SK-N-SH (cell line): Measurements from ENCODE around the gene CRIP1. TPM values are rescaled to one million over a fixed set of nuclear protein-coding genes. Genes with fewer than 3 reads are reported as not detected.

Experiments
- CTCF ChIA-PET: fragments of 300-600, 350-600 bp; formaldehyde crosslinking; extraction: SDS; loops from one replicate; lab custom pipeline; 2021; lab: Yijun Ruan, JAX
- POLR2A ChIA-PET: fragments of 350-600 bp; sonication (Branson Sonifier 250); formaldehyde crosslinking; extraction: SDS; loops from one replicate; lab custom pipeline; 2020; ENCODE audit warnings: antibody characterized with exemption, inconsistent platforms; lab: Yijun Ruan, JAX
- DNase-seq: peaks from one replicate; pipeline ENCODE4 v3.0.0; 2012
- H2AFZ ChIP-seq: fragments of 200-600 bp; sonication (generic); 2 replicates; pipeline ENCODE4 v1.8.1; 2016; ENCODE audit warnings: antibody characterized with exemption, mild to moderate bottlenecking, low read depth
- H3F3A ChIP-seq: fragments of 200-600 bp; sonication (generic); replicated peaks from 2 replicates; pipeline ENCODE3; 2016; ENCODE audit warnings: antibody characterized with exemption, mild to moderate bottlenecking; ENCODE audit not compliant: insufficient read depth
- H3K27ac ChIP-seq, 2 experiments: fragments of 200-500 bp in 1 of 2; fragments of 200-600 bp in 1 of 2; sonication (Bioruptor generic) in 1 of 2; sonication (generic), shearing (Covaris generic) in 1 of 2; 2 replicates each; pipeline versions ENCODE4 v1.5.1 to v1.6.1; 2014 to 2016; ENCODE audit warnings: low read depth in 2 of 2, inconsistent platforms in 1 of 2, low read length in 1 of 2, mild to moderate bottlenecking in 1 of 2, mixed read lengths in 1 of 2
- H3K27me3 ChIP-seq: fragments of 200-600 bp; sonication (generic), shearing (Covaris generic); 2 replicates; pipeline ENCODE4 v1.6.1; 2016; ENCODE audit warnings: mixed run types; ENCODE audit not compliant: insufficient read depth
- H3K36me3 ChIP-seq, 2 experiments: fragments of 200-500 bp in 1 of 2; fragments of 200-600 bp in 1 of 2; sonication (Bioruptor generic) in 1 of 2; sonication (generic) in 1 of 2; replicated peaks in 1 of 2; 2 replicates each; pipeline versions ENCODE3 to v1.5.1; 2014 to 2016; ENCODE audit warnings: low read length in 1 of 2, mild to moderate bottlenecking in 1 of 2; ENCODE audit not compliant: insufficient read depth in 2 of 2, control insufficient read depth in 1 of 2
- H3K4me1 ChIP-seq, 2 experiments: fragments of 200-500 bp in 1 of 2; fragments of 200-600 bp in 1 of 2; sonication (Bioruptor generic) in 1 of 2; sonication (generic), shearing (Covaris generic) in 1 of 2; 2 replicates each; pipeline versions ENCODE4 v1.5.1 to v1.6.1; 2014 to 2016; ENCODE audit warnings: low read depth in 1 of 2, low read length in 1 of 2, mixed run types in 1 of 2; ENCODE audit not compliant: insufficient read depth in 2 of 2, control insufficient read depth in 1 of 2
- H3K4me2 ChIP-seq: fragments of 200-600 bp; sonication (generic), shearing (Covaris generic); 2 replicates; pipeline ENCODE4 v1.6.1; 2017; ENCODE audit warnings: mixed run types
- H3K4me3 ChIP-seq, 2 experiments: fragments of 200-500 bp in 1 of 2; fragments of 200-600 bp in 1 of 2; sonication (Bioruptor generic) in 1 of 2; sonication (generic), shearing (Covaris generic) in 1 of 2; 2 replicates each; pipeline versions ENCODE4 v1.5.1 to v1.8.1; 2014 to 2016; ENCODE audit warnings: low read depth in 2 of 2, inconsistent platforms in 1 of 2, low read length in 1 of 2, mild to moderate bottlenecking in 1 of 2, mixed read lengths in 1 of 2, moderate library complexity in 1 of 2
- H3K79me2 ChIP-seq: fragments of 200-600 bp; sonication (generic); 2 replicates; pipeline ENCODE4 v1.8.1; 2017; ENCODE audit warnings: mild to moderate bottlenecking; ENCODE audit not compliant: insufficient read depth
- H3K9ac ChIP-seq: fragments of 200-600 bp; sonication (generic); 2 replicates; pipeline ENCODE4 v1.6.1; 2017; ENCODE audit warnings: mixed run types
- H3K9me2 ChIP-seq: fragments of 200-600 bp; sonication (generic); 2 replicates; pipeline ENCODE4 v1.6.1; 2017; ENCODE audit warnings: mixed run types
- H3K9me3 ChIP-seq: fragments of 200-600 bp; sonication (generic); 2 replicates; pipeline ENCODE4 v1.6.1; 2017; ENCODE audit warnings: mixed run types, mild to moderate bottlenecking, moderate library complexity
- H4K20me1 ChIP-seq: fragments of 200-600 bp; sonication (generic); 2 replicates; pipeline ENCODE4 v1.6.1; 2017; ENCODE audit warnings: mild to moderate bottlenecking, mixed run types; ENCODE audit not compliant: insufficient read depth
- EP300 ChIP-seq, 2 experiments: IDR thresholded peaks; 2 replicates each; pipeline versions ENCODE4 v1.4.0 to v1.6.1; 2012; ENCODE audit warnings: borderline replicate concordance in 1 of 2, low read depth in 1 of 2, low read length in 1 of 2
- EZH2phosphoT487 ChIP-seq: fragments of 200-600 bp; sonication (generic); IDR thresholded peaks from 2 replicates; pipeline ENCODE4 v1.6.1; 2017; ENCODE audit warnings: low read depth, mixed run types, mild to moderate bottlenecking, antibody characterized with exemption, moderate library complexity, borderline replicate concordance
- FOSL2 ChIP-seq: IDR thresholded peaks from 2 replicates; pipeline ENCODE4 v1.4.0; 2012; ENCODE audit warnings: low read depth, mild to moderate bottlenecking, moderate library complexity, borderline replicate concordance
- GABPA ChIP-seq: IDR thresholded peaks from 2 replicates; pipeline ENCODE4 v1.4.0; 2012; ENCODE audit warnings: low read depth, mild to moderate bottlenecking
- GATA2 ChIP-seq: sonication (generic); formaldehyde crosslinking; IDR thresholded peaks from 2 replicates; pipeline ENCODE4 v1.5.0; 2020; ENCODE audit warnings: mild to moderate bottlenecking, missing genetic modification reagents
- NFIC ChIP-seq: IDR thresholded peaks from 2 replicates; pipeline ENCODE4 v1.4.0; 2012; ENCODE audit warnings: borderline replicate concordance
- NRF1 ChIP-seq: IDR thresholded peaks from 2 replicates; pipeline ENCODE4 v1.6.1; 2012; ENCODE audit warnings: low read depth, mild to moderate bottlenecking, low read length
- POLR2AphosphoS5 ChIP-seq: IDR thresholded peaks from 2 replicates; pipeline ENCODE4 v1.6.1; 2012; ENCODE audit warnings: low read depth, low read length
- RAD21 ChIP-seq: IDR thresholded peaks from 2 replicates; pipeline ENCODE4 v1.6.1; 2012; ENCODE audit warnings: mild to moderate bottlenecking, low read length
- RFX5 ChIP-seq: IDR thresholded peaks from 2 replicates; pipeline ENCODE4 v1.6.1; 2012; ENCODE audit warnings: mild to moderate bottlenecking, improper control_type of control experiment, low read length
- TCF12 ChIP-seq: IDR thresholded peaks from 2 replicates; pipeline ENCODE4 v1.4.0; 2012
- TEAD4 ChIP-seq: IDR thresholded peaks from 2 replicates; pipeline ENCODE4 v1.4.0; 2012; ENCODE audit warnings: mild to moderate bottlenecking, borderline replicate concordance; ENCODE audit not compliant: insufficient read depth
- whole genome bisulfite sequencing: methylation state at CpG from one replicate; pipeline ENCODE4 v1.1.6; 2017; ENCODE audit warnings: low lambda C conversion rate; 5-methylcytosine and 5-hydroxymethylcytosine counted together
- polyA plus RNA-seq, 3 experiments: library from polyadenylated mRNA; depleted of rRNA; stranded (reverse); fragments of >200 nt; gene quantifications; 2 replicates each; pipeline ENCODE4 v1.2.3, GENCODE V29; 2012
- TF ChIP-seq, protein P1 (sequence below): IDR thresholded peaks from 2 replicates; pipeline ENCODE4; 2012
- TF ChIP-seq, protein P2 (sequence below): IDR thresholded peaks from 2 replicates; pipeline ENCODE4 v1.4.0; 2012; ENCODE audit warnings: low read depth
- TF ChIP-seq, protein P3 (sequence below): fragments of 200-600 bp; sonication (generic); IDR thresholded peaks from 2 replicates; pipeline ENCODE4 v1.6.1; 2017; ENCODE audit warnings: antibody characterized with exemption, mild to moderate bottlenecking, moderate library complexity
- TF ChIP-seq, protein P4 (sequence below): IDR thresholded peaks from 2 replicates; pipeline ENCODE4 v1.6.1; 2012; ENCODE audit warnings: mild to moderate bottlenecking, low read depth, low read length, moderate library complexity
- TF ChIP-seq, protein P5 (sequence below): IDR thresholded peaks from 2 replicates; pipeline ENCODE4 v1.4.0; 2012; ENCODE audit warnings: low read depth, borderline replicate concordance

The CRIP1 gene
- polyA plus RNA-seq, 1 of the 3 experiments (the other 2 are of a cell fraction), result 0.72 TPM

DNA sequence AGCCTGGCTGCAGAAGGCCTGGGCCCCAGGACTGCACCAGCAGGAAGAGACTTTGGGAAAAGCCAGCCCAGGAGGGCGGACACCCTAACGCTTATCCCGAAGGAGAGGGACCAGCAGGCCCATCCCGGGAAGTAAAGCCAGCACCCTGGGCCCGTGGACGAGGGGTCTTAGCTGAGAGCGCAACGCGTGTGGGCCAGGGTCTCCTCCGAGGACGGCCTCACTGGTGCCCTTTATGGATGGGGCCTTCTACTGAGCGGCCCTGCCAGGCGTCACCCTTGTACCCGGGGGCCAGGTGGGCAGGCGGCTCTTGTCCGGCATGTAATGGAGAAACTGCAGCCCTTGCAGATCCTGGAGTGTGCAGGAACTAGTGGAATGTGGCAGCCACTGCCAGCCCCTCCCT is 18.4 kb downstream of the CRIP1 start:
- no peak overlapping the region for H2AFZ ChIP-seq
- H3K4me2 ChIP-seq, result no peak overlapping the region
- CTCF ChIA-PET, result interaction anchor here (1.5 kb wide), 1 partner anchor 10 kb away, joined by 4 read pairs; no protein-coding TSS in a partner anchor
- WGBS, result 87% methylated on average over 3 of the region's 16 CpGs
- H3K27ac ChIP-seq, result no peak overlapping the region
- POLR2A ChIA-PET, result no interaction called here
- H3K9me3 ChIP-seq, result no peaks in the 10 kb centered on the region
- H3K79me2 ChIP-seq, result no peaks in the 10 kb centered on the region
- TF ChIP-seq EP300 (IDR thresholded peaks at IDR 0.05; ENCODE audit: borderline replicate concordance in 1 of 2, low read depth in 1 of 2, low read length in 1 of 2) (no peak), RFX5 (no peak), GABPA (no peak), FOSL2 (no peak), RAD21 (no peak), TEAD4 (no peak)
- TF ChIP-seq, protein P1, sequence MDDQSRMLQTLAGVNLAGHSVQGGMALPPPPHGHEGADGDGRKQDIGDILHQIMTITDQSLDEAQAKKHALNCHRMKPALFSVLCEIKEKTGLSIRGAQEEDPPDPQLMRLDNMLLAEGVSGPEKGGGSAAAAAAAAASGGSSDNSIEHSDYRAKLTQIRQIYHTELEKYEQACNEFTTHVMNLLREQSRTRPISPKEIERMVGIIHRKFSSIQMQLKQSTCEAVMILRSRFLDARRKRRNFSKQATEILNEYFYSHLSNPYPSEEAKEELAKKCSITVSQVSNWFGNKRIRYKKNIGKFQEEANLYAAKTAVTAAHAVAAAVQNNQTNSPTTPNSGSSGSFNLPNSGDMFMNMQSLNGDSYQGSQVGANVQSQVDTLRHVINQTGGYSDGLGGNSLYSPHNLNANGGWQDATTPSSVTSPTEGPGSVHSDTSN, result no peak
- TF ChIP-seq, protein P2, sequence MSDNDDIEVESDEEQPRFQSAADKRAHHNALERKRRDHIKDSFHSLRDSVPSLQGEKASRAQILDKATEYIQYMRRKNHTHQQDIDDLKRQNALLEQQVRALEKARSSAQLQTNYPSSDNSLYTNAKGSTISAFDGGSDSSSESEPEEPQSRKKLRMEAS, result no peak
- TF ChIP-seq, all 33 proteins: peak for 0
- no peaks in the 10 kb centered on the region for H3K9me2 ChIP-seq
- H3F3A ChIP-seq, result no peaks in the 10 kb centered on the region
- H3K4me1 ChIP-seq, result peaks cover 0 to 9% of the 10 kb centered on the region in 2 experiments; a peak in 1 of 4 replicates
- peak; percentile 46 for DNase-seq
- no peak overlapping the region for H3K9ac ChIP-seq
- H3K27me3 ChIP-seq, result peaks cover 16% of the 10 kb centered on the region; the same call in 1 of the 2 replicates
- no peaks in the 10 kb centered on the region for H4K20me1 ChIP-seq
- no peaks in the 10 kb centered on the region for H3K36me3 ChIP-seq
- H3K4me3 ChIP-seq, result no peak overlapping the region

DNA sequence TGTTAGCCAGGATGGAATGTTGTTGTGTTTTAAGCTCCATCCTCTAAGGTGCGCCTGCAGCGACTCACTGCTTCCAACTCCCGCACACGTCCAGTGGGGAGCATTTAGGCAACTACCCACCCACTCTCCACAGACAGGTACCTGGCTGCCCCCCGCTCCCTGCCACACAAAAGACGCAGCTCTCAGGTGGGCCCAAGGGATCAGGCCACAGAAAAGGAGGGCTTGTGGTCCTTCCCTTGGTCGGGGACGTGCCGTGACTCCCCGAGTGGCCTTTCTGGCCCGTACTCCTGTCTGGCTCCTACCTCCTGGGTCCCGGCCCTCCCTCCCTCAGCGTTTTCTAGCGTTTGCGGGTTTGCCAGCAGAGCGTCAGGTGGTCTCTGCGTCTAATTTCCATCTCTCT is 20.6 kb downstream of the CRIP1 start:
- 79% methylated on average over 13 of the region's 17 CpGs for WGBS
- TF ChIP-seq, protein P3, sequence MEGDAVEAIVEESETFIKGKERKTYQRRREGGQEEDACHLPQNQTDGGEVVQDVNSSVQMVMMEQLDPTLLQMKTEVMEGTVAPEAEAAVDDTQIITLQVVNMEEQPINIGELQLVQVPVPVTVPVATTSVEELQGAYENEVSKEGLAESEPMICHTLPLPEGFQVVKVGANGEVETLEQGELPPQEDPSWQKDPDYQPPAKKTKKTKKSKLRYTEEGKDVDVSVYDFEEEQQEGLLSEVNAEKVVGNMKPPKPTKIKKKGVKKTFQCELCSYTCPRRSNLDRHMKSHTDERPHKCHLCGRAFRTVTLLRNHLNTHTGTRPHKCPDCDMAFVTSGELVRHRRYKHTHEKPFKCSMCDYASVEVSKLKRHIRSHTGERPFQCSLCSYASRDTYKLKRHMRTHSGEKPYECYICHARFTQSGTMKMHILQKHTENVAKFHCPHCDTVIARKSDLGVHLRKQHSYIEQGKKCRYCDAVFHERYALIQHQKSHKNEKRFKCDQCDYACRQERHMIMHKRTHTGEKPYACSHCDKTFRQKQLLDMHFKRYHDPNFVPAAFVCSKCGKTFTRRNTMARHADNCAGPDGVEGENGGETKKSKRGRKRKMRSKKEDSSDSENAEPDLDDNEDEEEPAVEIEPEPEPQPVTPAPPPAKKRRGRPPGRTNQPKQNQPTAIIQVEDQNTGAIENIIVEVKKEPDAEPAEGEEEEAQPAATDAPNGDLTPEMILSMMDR, result no peak
- TF ChIP-seq NFIC (no peak), GATA2 (no peak), NRF1 (no peak), EP300 (IDR thresholded peaks at IDR 0.05; ENCODE audit: borderline replicate concordance in 1 of 2, low read depth in 1 of 2, low read length in 1 of 2) (no peak), EZH2phosphoT487 (no peak), TCF12 (no peak), POLR2AphosphoS5 (no peak)
- TF ChIP-seq, protein P1, result no peak
- TF ChIP-seq, protein P4, sequence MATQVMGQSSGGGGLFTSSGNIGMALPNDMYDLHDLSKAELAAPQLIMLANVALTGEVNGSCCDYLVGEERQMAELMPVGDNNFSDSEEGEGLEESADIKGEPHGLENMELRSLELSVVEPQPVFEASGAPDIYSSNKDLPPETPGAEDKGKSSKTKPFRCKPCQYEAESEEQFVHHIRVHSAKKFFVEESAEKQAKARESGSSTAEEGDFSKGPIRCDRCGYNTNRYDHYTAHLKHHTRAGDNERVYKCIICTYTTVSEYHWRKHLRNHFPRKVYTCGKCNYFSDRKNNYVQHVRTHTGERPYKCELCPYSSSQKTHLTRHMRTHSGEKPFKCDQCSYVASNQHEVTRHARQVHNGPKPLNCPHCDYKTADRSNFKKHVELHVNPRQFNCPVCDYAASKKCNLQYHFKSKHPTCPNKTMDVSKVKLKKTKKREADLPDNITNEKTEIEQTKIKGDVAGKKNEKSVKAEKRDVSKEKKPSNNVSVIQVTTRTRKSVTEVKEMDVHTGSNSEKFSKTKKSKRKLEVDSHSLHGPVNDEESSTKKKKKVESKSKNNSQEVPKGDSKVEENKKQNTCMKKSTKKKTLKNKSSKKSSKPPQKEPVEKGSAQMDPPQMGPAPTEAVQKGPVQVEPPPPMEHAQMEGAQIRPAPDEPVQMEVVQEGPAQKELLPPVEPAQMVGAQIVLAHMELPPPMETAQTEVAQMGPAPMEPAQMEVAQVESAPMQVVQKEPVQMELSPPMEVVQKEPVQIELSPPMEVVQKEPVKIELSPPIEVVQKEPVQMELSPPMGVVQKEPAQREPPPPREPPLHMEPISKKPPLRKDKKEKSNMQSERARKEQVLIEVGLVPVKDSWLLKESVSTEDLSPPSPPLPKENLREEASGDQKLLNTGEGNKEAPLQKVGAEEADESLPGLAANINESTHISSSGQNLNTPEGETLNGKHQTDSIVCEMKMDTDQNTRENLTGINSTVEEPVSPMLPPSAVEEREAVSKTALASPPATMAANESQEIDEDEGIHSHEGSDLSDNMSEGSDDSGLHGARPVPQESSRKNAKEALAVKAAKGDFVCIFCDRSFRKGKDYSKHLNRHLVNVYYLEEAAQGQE, result no peak
- TF ChIP-seq, protein P5, sequence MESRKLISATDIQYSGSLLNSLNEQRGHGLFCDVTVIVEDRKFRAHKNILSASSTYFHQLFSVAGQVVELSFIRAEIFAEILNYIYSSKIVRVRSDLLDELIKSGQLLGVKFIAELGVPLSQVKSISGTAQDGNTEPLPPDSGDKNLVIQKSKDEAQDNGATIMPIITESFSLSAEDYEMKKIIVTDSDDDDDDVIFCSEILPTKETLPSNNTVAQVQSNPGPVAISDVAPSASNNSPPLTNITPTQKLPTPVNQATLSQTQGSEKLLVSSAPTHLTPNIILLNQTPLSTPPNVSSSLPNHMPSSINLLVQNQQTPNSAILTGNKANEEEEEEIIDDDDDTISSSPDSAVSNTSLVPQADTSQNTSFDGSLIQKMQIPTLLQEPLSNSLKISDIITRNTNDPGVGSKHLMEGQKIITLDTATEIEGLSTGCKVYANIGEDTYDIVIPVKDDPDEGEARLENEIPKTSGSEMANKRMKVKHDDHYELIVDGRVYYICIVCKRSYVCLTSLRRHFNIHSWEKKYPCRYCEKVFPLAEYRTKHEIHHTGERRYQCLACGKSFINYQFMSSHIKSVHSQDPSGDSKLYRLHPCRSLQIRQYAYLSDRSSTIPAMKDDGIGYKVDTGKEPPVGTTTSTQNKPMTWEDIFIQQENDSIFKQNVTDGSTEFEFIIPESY, result no peak

More for the DNA sequence above, 20.6 kb downstream of the CRIP1 start:
- Histone ChIP-seq H3K9me3 (no peaks in the 10 kb centered on the region), H3K79me2 (no peaks in the 10 kb centered on the region), H3F3A (no peaks in the 10 kb centered on the region), H3K27me3 (peaks cover 27% of the 10 kb centered on the region; the same call in 1 of the 2 replicates), H3K36me3 (no peaks in the 10 kb centered on the region), H3K9ac (no peak overlapping the region), H3K4me2 (no peak overlapping the region), H3K9me2 (no peaks in the 10 kb centered on the region), H3K4me3 (no peak overlapping the region), H4K20me1 (no peaks in the 10 kb centered on the region), H3K4me1 (peaks cover 0 to 9% of the 10 kb centered on the region in 2 experiments; a peak in 1 of 4 replicates), H2AFZ (no peak overlapping the region), H3K27ac (no peak overlapping the region)
- ChIA-PET CTCF (interaction anchor here (0.9 to 1.6 kb wide), 3 partner anchors 8 to 21 kb away, joined by 4 to 6 read pairs (median 5); no protein-coding TSS in a partner anchor), POLR2A (no interaction called here)
- no peak for DNase-seq
